ENCODE measurements around the gene RAB34. TPM values are rescaled to one million over a fixed set of nuclear protein-coding genes. Genes with fewer than 3 reads are reported as not detected.

The RAB34 gene
- total and polyA plus RNA-seq, 9 of the 15 experiments (the other 6 are each of a cell fraction or from before 2014, with no cell fraction given) = 0.07 to 3.8 (median 0.46) TPM; not detected in 1

GRCh38 chr17:28741358-28742349 lies 24.0 kb upstream of the RAB34 start (continued):
- TF ChIP-seq BRF2 (IDR thresholded peaks at IDR 0.05; ENCODE audit: borderline replicate concordance, insufficient read depth, insufficient read length) = no peak
- peak; percentile 54; the same call in 1 of the 2 replicates for TF ChIP-seq E2F5 (CRISPR knock-in tag; IDR thresholded peaks at IDR 0.05)
- no peak for TF ChIP-seq ZNF561 (CRISPR knock-in tag; conservative IDR thresholded peaks at IDR 0.05)
- TF ChIP-seq ZNF609 (CRISPR knock-in tag; IDR thresholded peaks at IDR 0.05; ENCODE audit: borderline replicate concordance) = peak; percentile 77; the same call in 1 of the 2 replicates
- peak in 1 of 2 experiments; percentile 73; a peak in 1 of 4 replicates for TF ChIP-seq ZNF639 (CRISPR knock-in tag; conservative IDR thresholded peaks at IDR 0.05 in 1 of 2, IDR thresholded peaks at IDR 0.05 in 1 of 2)
- no peak for TF ChIP-seq MCM5 (IDR thresholded peaks at IDR 0.05; ENCODE audit: low read depth)
- TF ChIP-seq ELF2 (CRISPR knock-in tag; IDR thresholded peaks at IDR 0.05) = peak; percentile 81
- 0 out of 2 replicates have a peak, but pooled peaks have one; percentile 22 for TF ChIP-seq ZNF511 (CRISPR knock-in tag; IDR thresholded peaks at IDR 0.05)
- peak; percentile 64; the same call in 1 of the 2 replicates for TF ChIP-seq SMAD4 (CRISPR knock-in tag; conservative IDR thresholded peaks at IDR 0.05)
- peak; percentile 85; the same call in 1 of the 2 replicates for TF ChIP-seq ESRRA (IDR thresholded peaks at IDR 0.05; ENCODE audit: borderline replicate concordance, low read depth)
- peak; percentile 54 for TF ChIP-seq NFIC (IDR thresholded peaks at IDR 0.05)
- peak; percentile 89 for TF ChIP-seq ZNF766 (CRISPR knock-in tag; conservative IDR thresholded peaks at IDR 0.05)
- no peak for TF ChIP-seq ZNF740 (CRISPR knock-in tag; IDR thresholded peaks at IDR 0.05)
- no peak for TF ChIP-seq ZNF740 (tag; IDR thresholded peaks at IDR 0.05)
